Keratinocyte (primary cell): ENCODE results near the gene EIF4ENIF1. TPM values are rescaled to one million over a fixed set of nuclear protein-coding genes. Genes with fewer than 3 reads are reported as not detected.

Experiments used
- DNase-seq: peaks from one replicate; pipeline ENCODE4 v3.0.0-alpha.2; 2011; ENCODE audit warnings: low read depth, missing footprints, low spot score
- FAIRE-seq: peaks from 2 replicates; lab custom pipeline; 2011; peaks lifted over from hg19 to GRCh38; lab: Jason Lieb, UNC
- H2AFZ ChIP-seq: 2 replicates; pipeline ENCODE4 v1.6.0; 2012; ENCODE audit warnings: low read length, control low read depth, inconsistent platforms; ENCODE audit not compliant: control insufficient read depth
- H3K27ac ChIP-seq: 2 replicates; pipeline ENCODE4 v1.5.1; 2011; ENCODE audit warnings: low read length; ENCODE audit not compliant: control insufficient read depth, insufficient read depth
- H3K27me3 ChIP-seq: 3 replicates; pipeline ENCODE4 v1.6.0; 2011; ENCODE audit warnings: low read length; ENCODE audit not compliant: control insufficient read depth, insufficient read depth; ENCODE audit errors: extremely low read depth
- H3K36me3 ChIP-seq, 2 experiments: 2 replicates in 1 of 2; 3 replicates in 1 of 2; pipeline ENCODE4 v1.5.1; 2011; ENCODE audit warnings: low read length in 2 of 2, mild to moderate bottlenecking in 1 of 2; ENCODE audit not compliant: control insufficient read depth in 2 of 2, insufficient read depth in 2 of 2; ENCODE audit errors: extremely low read depth in 1 of 2
- H3K4me1 ChIP-seq: 3 replicates; pipeline ENCODE4 v1.5.1; 2011; ENCODE audit warnings: low read length; ENCODE audit not compliant: control insufficient read depth, insufficient read depth; ENCODE audit errors: extremely low read depth
- H3K4me2 ChIP-seq: 3 replicates; pipeline ENCODE4 v1.6.0; 2011; ENCODE audit warnings: low read depth, low read length; ENCODE audit not compliant: control insufficient read depth, insufficient read depth; ENCODE audit errors: extremely low read depth
- H3K4me3 ChIP-seq, 3 experiments: fragments of 200-600 bp in 1 of 3; sonication (generic) in 1 of 3; 2 replicates in 2 of 3; 3 replicates in 1 of 3; pipeline ENCODE4 v1.5.1; 2011 to 2016; ENCODE audit warnings: low read length in 3 of 3, mild to moderate bottlenecking in 3 of 3, control low read depth in 2 of 3, inconsistent platforms in 1 of 3, low read depth in 1 of 3, mixed read lengths in 1 of 3, mixed run types in 1 of 3, moderate library complexity in 1 of 3; ENCODE audit not compliant: control insufficient read depth in 2 of 3, insufficient read depth in 2 of 3; ENCODE audit errors: extremely low read depth in 1 of 3
- H3K79me2 ChIP-seq: 2 replicates; pipeline ENCODE4 v1.6.0; 2012; ENCODE audit warnings: low read length; ENCODE audit not compliant: control insufficient read depth, insufficient read depth
- H3K9ac ChIP-seq: 3 replicates; pipeline ENCODE4 v1.6.0; 2011; ENCODE audit warnings: low read length; ENCODE audit not compliant: control insufficient read depth, insufficient read depth; ENCODE audit errors: extremely low read depth
- H3K9me1 ChIP-seq: 3 replicates; pipeline ENCODE4 v1.6.0; 2011; ENCODE audit warnings: low read length; ENCODE audit not compliant: control insufficient read depth, insufficient read depth; ENCODE audit errors: extremely low read depth
- H3K9me3 ChIP-seq: 2 replicates; pipeline ENCODE4 v1.5.1; 2012; ENCODE audit warnings: low read depth, low read length; ENCODE audit not compliant: control insufficient read depth
- H4K20me1 ChIP-seq: 3 replicates; pipeline ENCODE4 v1.6.0; 2011; ENCODE audit warnings: low read length; ENCODE audit not compliant: control insufficient read depth, insufficient read depth; ENCODE audit errors: extremely low read depth
- EZH2 ChIP-seq: IDR thresholded peaks from one replicate; pipeline ENCODE4 v1.6.1; 2012; ENCODE audit warnings: inconsistent platforms, mild to moderate bottlenecking, low read length, moderate library complexity
- dilution Hi-C: fragments of 300-500 bp; cut with MboI; formaldehyde crosslinking; loops from one replicate; pipeline ENCODE4 v1.7.0; 2020; ENCODE audit warnings: low sequenced_read_pairs; ENCODE audit not compliant: extremely low pct_ligation_motif_present
- polyA plus RNA-seq, 5 experiments: library from polyadenylated mRNA; depleted of rRNA in 3 of 5; stranded (reverse) in 3 of 5; stranded (forward) in 1 of 5; unstranded in 1 of 5; fragments of >200 nt; gene quantifications; 1 replicate in 1 of 5; 2 replicates in 3 of 5; 3 replicates in 1 of 5; pipeline versions ENCODE4 v1.2.1 to v1.2.3, GENCODE V29; 2011 to 2012; ENCODE audit warnings: missing spikeins in 2 of 5, low read depth in 1 of 5, low replicate concordance in 1 of 5
- TF ChIP-seq, protein P1 (sequence below), 3 experiments: IDR thresholded peaks in 1 of 3; conservative IDR thresholded peaks in 1 of 3; optimal IDR thresholded peaks in 1 of 3; 2 replicates in 2 of 3; 3 replicates in 1 of 3; pipeline versions ENCODE3 to v1.5.1; 2011; ENCODE audit warnings: low read length in 3 of 3, mild to moderate bottlenecking in 3 of 3, moderate library complexity in 2 of 3, control low read depth in 1 of 3, inconsistent platforms in 1 of 3; ENCODE audit not compliant: insufficient read depth in 2 of 3; ENCODE audit errors: extremely low read depth in 1 of 3

Gene EIF4ENIF1
- polyA plus RNA-seq, 1 donor (not counting 4 experiments of a cell fraction or from before 2014, with no cell fraction given), result 14.4 TPM

DNA sequence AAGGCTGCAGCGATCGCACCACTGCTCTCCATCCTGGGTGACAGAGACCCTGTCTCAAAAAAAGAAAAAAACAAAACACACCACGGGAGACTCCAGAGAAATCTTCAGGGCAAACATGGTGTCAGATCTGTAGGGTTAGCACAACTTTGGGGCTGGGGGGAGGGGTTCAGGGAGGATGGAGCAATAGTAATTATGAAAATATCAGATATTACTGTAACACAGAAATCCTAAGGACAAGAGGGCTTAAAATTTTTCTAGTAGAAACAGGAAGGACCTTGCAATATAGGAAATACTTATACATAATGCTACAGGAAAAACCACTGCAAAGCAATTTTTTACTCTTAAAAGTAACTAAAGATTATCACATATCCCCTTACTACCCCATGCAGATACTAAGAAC lies 13.8 kb downstream of the EIF4ENIF1 start:
- Histone ChIP-seq H3K9me3 (no peaks in the 10 kb centered on the region), H3K4me3 (no peak overlapping the region), H3K27me3 (no peaks in the 10 kb centered on the region), H3K4me2 (no peak overlapping the region), H3K4me1 (no peaks in the 10 kb centered on the region), H4K20me1 (no peaks in the 10 kb centered on the region), H2AFZ (no peak overlapping the region), H3K36me3 (peaks cover under 1 to 10% of the 10 kb centered on the region in 2 experiments), H3K27ac (no peak overlapping the region), H3K9ac (no peak overlapping the region), H3K9me1 (no peaks in the 10 kb centered on the region), H3K79me2 (peaks cover 38% of the 10 kb centered on the region)
- FAIRE-seq (no peak), DNase-seq (no peak)
- dilution Hi-C loops, result no loop called here
- no peak for TF ChIP-seq EZH2
- TF ChIP-seq, protein P1, sequence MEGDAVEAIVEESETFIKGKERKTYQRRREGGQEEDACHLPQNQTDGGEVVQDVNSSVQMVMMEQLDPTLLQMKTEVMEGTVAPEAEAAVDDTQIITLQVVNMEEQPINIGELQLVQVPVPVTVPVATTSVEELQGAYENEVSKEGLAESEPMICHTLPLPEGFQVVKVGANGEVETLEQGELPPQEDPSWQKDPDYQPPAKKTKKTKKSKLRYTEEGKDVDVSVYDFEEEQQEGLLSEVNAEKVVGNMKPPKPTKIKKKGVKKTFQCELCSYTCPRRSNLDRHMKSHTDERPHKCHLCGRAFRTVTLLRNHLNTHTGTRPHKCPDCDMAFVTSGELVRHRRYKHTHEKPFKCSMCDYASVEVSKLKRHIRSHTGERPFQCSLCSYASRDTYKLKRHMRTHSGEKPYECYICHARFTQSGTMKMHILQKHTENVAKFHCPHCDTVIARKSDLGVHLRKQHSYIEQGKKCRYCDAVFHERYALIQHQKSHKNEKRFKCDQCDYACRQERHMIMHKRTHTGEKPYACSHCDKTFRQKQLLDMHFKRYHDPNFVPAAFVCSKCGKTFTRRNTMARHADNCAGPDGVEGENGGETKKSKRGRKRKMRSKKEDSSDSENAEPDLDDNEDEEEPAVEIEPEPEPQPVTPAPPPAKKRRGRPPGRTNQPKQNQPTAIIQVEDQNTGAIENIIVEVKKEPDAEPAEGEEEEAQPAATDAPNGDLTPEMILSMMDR (optimal IDR thresholded peaks at IDR 0.05 in 1 of 3, IDR thresholded peaks at IDR 0.05 in 1 of 3, conservative IDR thresholded peaks at IDR 0.05 in 1 of 3; ENCODE audit: extremely low read depth in 1 of 3, insufficient read depth in 2 of 3, low read length in 3 of 3), result no peak

DNA sequence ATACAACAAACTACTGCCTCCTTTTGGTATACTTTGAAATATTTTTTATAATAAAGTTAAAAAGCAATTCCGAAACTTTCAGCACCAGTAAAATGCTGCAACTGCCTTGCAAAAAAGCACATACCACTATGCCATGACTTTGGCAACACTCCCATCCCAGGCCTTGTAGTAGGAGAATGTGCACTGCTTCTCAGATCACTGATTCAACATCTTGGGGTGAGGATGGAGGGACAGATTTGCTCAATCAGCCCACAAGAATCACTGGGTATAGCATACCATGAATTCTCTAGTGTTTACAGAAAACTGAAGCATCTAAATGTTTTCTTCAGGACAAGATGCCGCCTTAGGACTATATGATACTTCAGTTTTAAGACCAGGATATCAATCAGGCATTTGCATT lies 14.9 kb downstream of the EIF4ENIF1 start:
- Histone ChIP-seq H2AFZ (no peak overlapping the region), H3K27me3 (no peaks in the 10 kb centered on the region), H3K27ac (no peak overlapping the region), H3K4me2 (no peak overlapping the region), H3K36me3 (peaks cover 0 to 10% of the 10 kb centered on the region in 2 experiments), H3K9me3 (no peaks in the 10 kb centered on the region), H3K9me1 (no peaks in the 10 kb centered on the region), H3K4me1 (no peaks in the 10 kb centered on the region), H3K79me2 (peaks cover 34% of the 10 kb centered on the region), H3K4me3 (no peak overlapping the region), H4K20me1 (no peaks in the 10 kb centered on the region), H3K9ac (no peak overlapping the region)
- DNase-seq (no peak), FAIRE-seq (no peak)
- TF ChIP-seq EZH2, result no peak
- TF ChIP-seq, protein P1 (optimal IDR thresholded peaks at IDR 0.05 in 1 of 3, IDR thresholded peaks at IDR 0.05 in 1 of 3, conservative IDR thresholded peaks at IDR 0.05 in 1 of 3; ENCODE audit: extremely low read depth in 1 of 3, insufficient read depth in 2 of 3, low read length in 3 of 3), result no peak
- dilution Hi-C loops, result no loop called here
